Panc1 (cell line): ENCODE data around the gene SIN3B.

Source experiments
- CTCF ChIP-seq: fragments of 450-650 bp; IDR thresholded peaks from 2 replicates; pipeline ENCODE4 v1.5.1; 2017; ENCODE audit warnings: mild to moderate bottlenecking
- POLR2AphosphoS5 ChIP-seq: IDR thresholded peaks from 2 replicates; pipeline ENCODE4 v1.6.1; 2012; ENCODE audit warnings: mild to moderate bottlenecking, low read depth, low read length, moderate library complexity
- TCF7L2 ChIP-seq: IDR thresholded peaks from 2 replicates; pipeline ENCODE4 v1.6.1; 2011; ENCODE audit warnings: mild to moderate bottlenecking, low read depth, low read length, inconsistent platforms
- TF ChIP-seq, protein P1 (sequence below), 2 experiments: IDR thresholded peaks; 2 replicates each; pipeline ENCODE4 v1.6.1; 2011 to 2012; ENCODE audit warnings: low read depth in 2 of 2, control low read depth in 1 of 2, low read length in 1 of 2, mild to moderate bottlenecking in 1 of 2, moderate library complexity in 1 of 2; ENCODE audit not compliant: insufficient read depth in 1 of 2

- TF ChIP-seq CTCF = no peak
- no peak for TF ChIP-seq POLR2AphosphoS5
- TF ChIP-seq TCF7L2 = no peak
- TF ChIP-seq, protein P1, sequence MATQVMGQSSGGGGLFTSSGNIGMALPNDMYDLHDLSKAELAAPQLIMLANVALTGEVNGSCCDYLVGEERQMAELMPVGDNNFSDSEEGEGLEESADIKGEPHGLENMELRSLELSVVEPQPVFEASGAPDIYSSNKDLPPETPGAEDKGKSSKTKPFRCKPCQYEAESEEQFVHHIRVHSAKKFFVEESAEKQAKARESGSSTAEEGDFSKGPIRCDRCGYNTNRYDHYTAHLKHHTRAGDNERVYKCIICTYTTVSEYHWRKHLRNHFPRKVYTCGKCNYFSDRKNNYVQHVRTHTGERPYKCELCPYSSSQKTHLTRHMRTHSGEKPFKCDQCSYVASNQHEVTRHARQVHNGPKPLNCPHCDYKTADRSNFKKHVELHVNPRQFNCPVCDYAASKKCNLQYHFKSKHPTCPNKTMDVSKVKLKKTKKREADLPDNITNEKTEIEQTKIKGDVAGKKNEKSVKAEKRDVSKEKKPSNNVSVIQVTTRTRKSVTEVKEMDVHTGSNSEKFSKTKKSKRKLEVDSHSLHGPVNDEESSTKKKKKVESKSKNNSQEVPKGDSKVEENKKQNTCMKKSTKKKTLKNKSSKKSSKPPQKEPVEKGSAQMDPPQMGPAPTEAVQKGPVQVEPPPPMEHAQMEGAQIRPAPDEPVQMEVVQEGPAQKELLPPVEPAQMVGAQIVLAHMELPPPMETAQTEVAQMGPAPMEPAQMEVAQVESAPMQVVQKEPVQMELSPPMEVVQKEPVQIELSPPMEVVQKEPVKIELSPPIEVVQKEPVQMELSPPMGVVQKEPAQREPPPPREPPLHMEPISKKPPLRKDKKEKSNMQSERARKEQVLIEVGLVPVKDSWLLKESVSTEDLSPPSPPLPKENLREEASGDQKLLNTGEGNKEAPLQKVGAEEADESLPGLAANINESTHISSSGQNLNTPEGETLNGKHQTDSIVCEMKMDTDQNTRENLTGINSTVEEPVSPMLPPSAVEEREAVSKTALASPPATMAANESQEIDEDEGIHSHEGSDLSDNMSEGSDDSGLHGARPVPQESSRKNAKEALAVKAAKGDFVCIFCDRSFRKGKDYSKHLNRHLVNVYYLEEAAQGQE (IDR thresholded peaks at IDR 0.05; ENCODE audit: insufficient read depth in 1 of 2, low read depth in 2 of 2, low read length in 1 of 2) = no peak
Observed at GRCh38 chr19:16874250-16874977, 45.2 kb downstream of the SIN3B start.
